HG03103 (cell line): ENCODE results near the gene SULF2.

ENCODE experiments used
- ATAC-seq: cut with Tn5 transposase; IDR thresholded peaks from one replicate; pipeline ENCODE4 v1.9.1; 2021; ENCODE audit warnings: low read depth; ENCODE audit not compliant: unreplicated experiment

The SULF2 gene

GRCh38 chr20:47620808-47621805 is 164.2 kb downstream of the SULF2 start:
- no peak for ATAC-seq

GRCh38 chr20:47618479-47618878 is 166.8 kb downstream of the SULF2 start:
- no peak for ATAC-seq

- ATAC-seq: no peak
Measured at GRCh38 chr20:47614703-47615309, 170.5 kb downstream of the SULF2 start.

- no peak for ATAC-seq
Measured at GRCh38 chr20:47612670-47613069, 172.6 kb downstream of the SULF2 start.

- no peak for ATAC-seq
Measured at GRCh38 chr20:47611785-47612184, 173.5 kb downstream of the SULF2 start.

GRCh38 chr20:47610945-47611250 is 174.4 kb downstream of the SULF2 start:
- no peak for ATAC-seq

- no peak for ATAC-seq
Measured at GRCh38 chr20:47610247-47610944, 174.9 kb downstream of the SULF2 start.

- no peak for ATAC-seq
Measured at GRCh38 chr20:47609001-47609400, 176.3 kb downstream of the SULF2 start.
